HFF-Myc (cell line): ENCODE data around the gene ADAM33.

ENCODE experiments used
- DNase-seq: peaks from one replicate; pipeline ENCODE4 v3.0.0-alpha.2; 2011; ENCODE audit warnings: low read depth; ENCODE audit errors: extremely low read depth
- H3K4me3 ChIP-seq: replicated peaks from 2 replicates; pipeline ENCODE4 v1.5.1; 2011; ENCODE audit warnings: low read depth, mild to moderate bottlenecking, control low read depth, low read length
- TF ChIP-seq, protein P1 (sequence below): IDR thresholded peaks from 2 replicates; pipeline ENCODE4 v1.5.1; 2012; ENCODE audit warnings: mild to moderate bottlenecking, low read depth, low read length, control low read depth; ENCODE audit errors: missing control alignments

The ADAM33 gene

DNA sequence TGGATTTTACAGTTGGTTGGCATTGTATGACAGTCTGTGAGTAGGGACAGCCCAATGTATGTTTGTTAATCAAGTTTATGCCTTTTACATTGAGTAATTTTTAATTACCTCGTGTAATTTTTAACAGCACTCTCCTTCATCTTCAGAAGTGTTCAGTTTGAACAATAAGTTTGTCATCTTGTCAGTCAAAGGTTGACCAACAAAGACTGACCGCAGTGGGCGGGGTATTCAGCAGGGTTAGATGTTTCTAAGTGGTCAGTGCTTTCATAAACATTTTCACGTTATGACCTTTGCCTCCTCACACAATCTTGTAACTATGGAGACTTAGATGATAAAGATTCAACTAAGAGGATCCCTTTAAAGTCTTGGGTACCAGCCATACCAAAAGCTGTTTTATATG, 59.4 kb downstream of the ADAM33 start:
- DNase-seq: no peak
- TF ChIP-seq, protein P1, sequence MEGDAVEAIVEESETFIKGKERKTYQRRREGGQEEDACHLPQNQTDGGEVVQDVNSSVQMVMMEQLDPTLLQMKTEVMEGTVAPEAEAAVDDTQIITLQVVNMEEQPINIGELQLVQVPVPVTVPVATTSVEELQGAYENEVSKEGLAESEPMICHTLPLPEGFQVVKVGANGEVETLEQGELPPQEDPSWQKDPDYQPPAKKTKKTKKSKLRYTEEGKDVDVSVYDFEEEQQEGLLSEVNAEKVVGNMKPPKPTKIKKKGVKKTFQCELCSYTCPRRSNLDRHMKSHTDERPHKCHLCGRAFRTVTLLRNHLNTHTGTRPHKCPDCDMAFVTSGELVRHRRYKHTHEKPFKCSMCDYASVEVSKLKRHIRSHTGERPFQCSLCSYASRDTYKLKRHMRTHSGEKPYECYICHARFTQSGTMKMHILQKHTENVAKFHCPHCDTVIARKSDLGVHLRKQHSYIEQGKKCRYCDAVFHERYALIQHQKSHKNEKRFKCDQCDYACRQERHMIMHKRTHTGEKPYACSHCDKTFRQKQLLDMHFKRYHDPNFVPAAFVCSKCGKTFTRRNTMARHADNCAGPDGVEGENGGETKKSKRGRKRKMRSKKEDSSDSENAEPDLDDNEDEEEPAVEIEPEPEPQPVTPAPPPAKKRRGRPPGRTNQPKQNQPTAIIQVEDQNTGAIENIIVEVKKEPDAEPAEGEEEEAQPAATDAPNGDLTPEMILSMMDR: no peak
- H3K4me3 ChIP-seq: no peak overlapping the region

DNA sequence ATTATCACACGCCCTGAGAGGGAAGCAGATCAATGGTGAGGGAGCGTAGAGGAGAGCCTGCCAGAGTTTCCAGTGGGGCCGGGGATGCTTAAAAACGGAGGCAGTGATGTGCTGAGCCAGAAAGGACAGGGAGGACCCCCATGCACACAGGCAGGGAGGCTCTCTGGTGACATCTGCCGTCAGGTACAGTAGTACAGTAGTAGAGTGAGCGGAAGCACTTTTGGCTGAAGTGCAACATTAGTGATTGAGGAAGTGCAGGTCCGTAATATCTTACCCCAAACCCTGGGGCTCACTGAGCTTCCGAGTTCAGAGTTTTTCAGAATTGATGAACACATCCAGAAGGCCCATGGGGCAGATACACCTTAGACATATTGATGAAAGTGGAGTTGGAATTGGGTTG, 60.7 kb downstream of the ADAM33 start:
- no peak for DNase-seq
- H3K4me3 ChIP-seq: no peak overlapping the region
- TF ChIP-seq, protein P1: no peak
